Right renal cortex interstitium (tissue), 3 donors: ENCODE data around the gene RAMP3. TPM values are rescaled to one million over a fixed set of nuclear protein-coding genes. Genes with fewer than 3 reads are reported as not detected.
A peak's percentile ranks its signal among the peaks of the same experiment; 100 is the strongest.
"Not testable (repeated sequence)": the region's sequence is repeated elsewhere in the genome, so short reads cannot be mapped to it uniquely, and the experiment has no call there.

Source experiments
- DNase-seq, 3 donors: peaks; one replicate each; pipeline ENCODE4 v3.0.0-alpha.2; 2013; ENCODE audit warnings: low read depth in 3 of 3, low spot score in 2 of 3
- polyA plus RNA-seq, 3 donors: library from polyadenylated mRNA; unstranded; fragments of 120-200 nt; gene quantifications; one replicate each; pipeline ENCODE4 v1.2.1, GENCODE V29; 2013; ENCODE audit not compliant: insufficient read length in 3 of 3

The RAMP3 gene
- polyA plus RNA-seq = 10 to 100 TPM in 2 of 3 donors, 1 to 10 TPM in 1; 10.0 to 13.9 (median 10.4) TPM

- no peak for DNase-seq
These were observed at the start of gene RAMP3 for GRCh38 chr7:45157653-45158401. Gene RAMP3, plus strand, starts transcription at chr7:45157791. Its CDS starts 38 bp downstream, at chr7:45157829.

GRCh38 chr7:45108863-45109262 lies 48.7 kb upstream of the RAMP3 start:
- DNase-seq = no peak

- DNase-seq = peak; percentile 91 to 96 (median 93)
These were observed 46.0 kb upstream of the RAMP3 start, which contains the start of gene TBRG4 for GRCh38 chr7:45111298-45112223. Gene TBRG4, minus strand, starts transcription at chr7:45111697. Its CDS starts 2,460 bp downstream, at chr7:45109237.

GRCh38 chr7:45112648-45113047 lies 44.9 kb upstream of the RAMP3 start:
- no peak for DNase-seq

GRCh38 chr7:45114257-45114656 lies 43.3 kb upstream of the RAMP3 start:
- DNase-seq = not testable (repeated sequence)

GRCh38 chr7:45114926-45115325 lies 42.7 kb upstream of the RAMP3 start:
- no peak for DNase-seq

GRCh38 chr7:45116048-45116447 lies 41.5 kb upstream of the RAMP3 start:
- no peak for DNase-seq

GRCh38 chr7:45117582-45117981 lies 40.0 kb upstream of the RAMP3 start:
- no peak for DNase-seq

- no peak for DNase-seq
These were observed 39.3 kb upstream of the RAMP3 start for GRCh38 chr7:45118292-45118691.

- DNase-seq = no peak
These were observed 38.7 kb upstream of the RAMP3 start for GRCh38 chr7:45118889-45119331.

- DNase-seq = no peak
These were observed 38.0 kb upstream of the RAMP3 start for GRCh38 chr7:45119550-45119949.

- no peak for DNase-seq
These were observed 34.4 kb upstream of the RAMP3 start for GRCh38 chr7:45122975-45123860.

GRCh38 chr7:45123913-45124710 lies 33.5 kb upstream of the RAMP3 start:
- no peak for DNase-seq

- no peak for DNase-seq
These were observed 32.2 kb upstream of the RAMP3 start for GRCh38 chr7:45125193-45125904.

GRCh38 chr7:45126201-45126600 lies 31.4 kb upstream of the RAMP3 start:
- no peak for DNase-seq

GRCh38 chr7:45126920-45127319 lies 30.7 kb upstream of the RAMP3 start:
- DNase-seq = no peak

GRCh38 chr7:45129181-45129800 lies 28.3 kb upstream of the RAMP3 start:
- DNase-seq = no peak

- no peak for DNase-seq
These were observed 27.7 kb upstream of the RAMP3 start for GRCh38 chr7:45129906-45130305.
